A673 (cell line): ENCODE measurements around the gene CUEDC2. TPM values are rescaled to one million over a fixed set of nuclear protein-coding genes. Genes with fewer than 3 reads are reported as not detected.

ENCODE experiments used
- Bru-seq: library from RNA; stranded (reverse); fragments of 400-500 nt; gene quantifications from one replicate; lab custom pipeline; 2021; lab: Mats Ljungman, UMichigan
- BruChase-seq, 2 experiments: library from RNA; stranded (reverse); fragments of 400-500 nt; gene quantifications; one replicate each; lab custom pipeline; 2021; lab: Mats Ljungman, UMichigan
- BruUV-seq: library from RNA; stranded (reverse); fragments of 400-500 nt; replicated peaks from 2 replicates; lab custom pipeline; 2021; lab: Mats Ljungman, UMichigan
- CTCF ChIA-PET: fragments of 300-600 bp; sonication (Branson Sonifier 250); formaldehyde crosslinking; loops from one replicate; lab custom pipeline; 2022; ENCODE audit warnings: antibody characterized with exemption; lab: Charles Lee
- POLR2A ChIA-PET: fragments of 300-600 bp; sonication (Branson Sonifier 250); formaldehyde crosslinking; loops from one replicate; lab custom pipeline; 2022; ENCODE audit warnings: antibody characterized with exemption; ENCODE audit not compliant: low non-redundant PET; lab: Charles Lee
- DNase-seq: peaks from one replicate; pipeline ENCODE4 v3.0.0-alpha.2; 2015; ENCODE audit warnings: low spot score
- H3K27ac ChIP-seq: fragments of 200-600 bp; sonication (generic); 2 replicates; pipeline ENCODE4 v1.5.1; 2016; ENCODE audit warnings: mixed run types, low read depth, mild to moderate bottlenecking, mixed read lengths, antibody characterized with exemption, low read length; ENCODE audit not compliant: poor library complexity, severe bottlenecking
- H3K27me3 ChIP-seq: fragments of 200-600 bp; sonication (generic); replicated peaks from 2 replicates; pipeline ENCODE4 v1.6.1; 2017; ENCODE audit warnings: mixed run types, low read depth, mild to moderate bottlenecking, mixed read lengths, antibody characterized with exemption, low read length; ENCODE audit not compliant: insufficient read depth, poor library complexity
- H3K36me3 ChIP-seq: fragments of 200-600 bp; sonication (generic); 2 replicates; pipeline ENCODE4 v1.6.1; 2016; ENCODE audit warnings: mixed run types, mild to moderate bottlenecking, mixed read lengths, antibody characterized with exemption, low read length; ENCODE audit not compliant: insufficient read depth, poor library complexity, severe bottlenecking
- H3K4me1 ChIP-seq: fragments of 200-600 bp; sonication (generic); 2 replicates; pipeline ENCODE4 v1.6.1; 2017; ENCODE audit warnings: mixed run types, mild to moderate bottlenecking, mixed read lengths, antibody characterized with exemption, low read length; ENCODE audit not compliant: insufficient read depth, poor library complexity, severe bottlenecking
- H3K4me3 ChIP-seq: fragments of 200-600 bp; sonication (generic); 2 replicates; pipeline ENCODE4 v1.5.1; 2016; ENCODE audit warnings: low read depth, mixed run types, mild to moderate bottlenecking, mixed read lengths, low read length; ENCODE audit not compliant: poor library complexity, severe bottlenecking
- H3K9me3 ChIP-seq: fragments of 200-600 bp; sonication (generic); 2 replicates; pipeline ENCODE4 v1.6.1; 2016; ENCODE audit warnings: mixed run types, low read depth, mild to moderate bottlenecking, mixed read lengths, antibody characterized with exemption, low read length; ENCODE audit not compliant: poor library complexity, severe bottlenecking
- EZH2 ChIP-seq: fragments of 200-600 bp; sonication (generic); IDR thresholded peaks from 2 replicates; pipeline ENCODE4 v1.6.1; 2017; ENCODE audit warnings: borderline replicate concordance, low read depth, mild to moderate bottlenecking, mixed read lengths, antibody characterized with exemption, low read length; ENCODE audit not compliant: poor library complexity, severe bottlenecking
- intact Hi-C: fragments of 100-400 bp; cut with micrococcal nuclease; formaldehyde crosslinking; loops from one replicate; pipeline ENCODE4 v1.10.0; 2022; ENCODE audit not compliant: unreplicated experiment
- long read RNA-seq: library from polyadenylated mRNA; stranded (forward); transcript quantifications from one replicate; pipeline ENCODE4 v2.0.0, GENCODE V29; 2022
- total RNA-seq: library from RNA; stranded (reverse); gene quantifications from 2 replicates; pipeline ENCODE4 v1.2.3, GENCODE V29; 2021
- TF ChIP-seq, protein P1 (sequence below): fragments of 300-800, 200-600 bp; sonication (generic); conservative IDR thresholded peaks from 2 replicates; pipeline ENCODE4 v1.5.1; 2017; ENCODE audit warnings: low read depth, mild to moderate bottlenecking, antibody characterized with exemption, low read length, moderate library complexity, mixed read lengths

The CUEDC2 gene, protein sequence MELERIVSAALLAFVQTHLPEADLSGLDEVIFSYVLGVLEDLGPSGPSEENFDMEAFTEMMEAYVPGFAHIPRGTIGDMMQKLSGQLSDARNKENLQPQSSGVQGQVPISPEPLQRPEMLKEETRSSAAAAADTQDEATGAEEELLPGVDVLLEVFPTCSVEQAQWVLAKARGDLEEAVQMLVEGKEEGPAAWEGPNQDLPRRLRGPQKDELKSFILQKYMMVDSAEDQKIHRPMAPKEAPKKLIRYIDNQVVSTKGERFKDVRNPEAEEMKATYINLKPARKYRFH
- total RNA-seq (63.7 and 72.1 TPM in 2 replicates), Bru-seq, nascent RNA (percentile 69 among the genes with signal in this experiment), BruChase-seq, experiment 1, labeled RNA remaining after a 2-hour chase (percentile 65 among the genes with signal in this experiment), BruChase-seq, experiment 2, labeled RNA remaining after a 6-hour chase (percentile 84 among the genes with signal in this experiment)
- long read RNA-seq, transcript CUEDC2-201 (9 exons, 1,191 nt), result major isoform, 123 of 149 reads
- long read RNA-seq, partial matches to known transcripts, result 5 of 149 reads
- long read RNA-seq, other reads (novel, unspliced or antisense), result 21 of 149 reads

DNA sequence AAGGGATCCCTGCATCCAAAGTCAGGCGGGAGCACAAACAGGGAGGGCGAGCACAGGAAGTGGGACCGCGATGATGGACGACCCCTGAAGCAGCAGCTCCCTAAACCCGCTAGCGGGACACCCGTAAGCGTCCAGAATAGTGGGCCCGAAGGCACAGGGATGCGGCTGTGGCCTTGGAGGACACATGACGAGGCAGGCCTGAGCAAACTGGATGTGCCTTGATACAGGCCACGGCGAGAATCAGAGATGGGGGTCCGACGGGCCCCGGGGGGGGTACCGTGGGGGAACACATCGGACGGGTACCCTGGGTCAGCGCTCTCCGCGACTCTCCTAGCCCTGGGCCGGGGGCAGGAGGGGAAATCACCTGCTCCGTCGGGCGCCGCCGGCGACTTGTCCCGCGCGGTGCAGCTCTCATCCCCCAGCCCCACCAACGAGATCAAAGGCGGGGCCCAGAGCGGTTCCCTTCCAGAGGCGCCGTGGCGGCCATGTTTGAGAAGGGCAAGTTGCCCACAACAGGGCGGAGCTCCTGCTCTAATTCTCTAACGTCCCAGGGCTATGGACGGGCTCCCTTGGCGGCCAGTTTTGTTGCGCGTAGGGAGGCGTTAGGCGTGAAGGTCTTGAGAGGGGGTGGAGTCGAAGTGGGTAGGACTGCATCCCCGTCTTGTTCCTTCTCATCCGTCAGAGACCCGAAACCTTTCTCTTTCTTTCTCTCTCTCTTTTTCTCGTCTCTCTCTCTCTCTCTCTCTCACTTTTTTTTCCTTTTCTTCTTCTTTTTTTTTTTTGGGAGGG lies at the start of gene CUEDC2:
CUEDC2 (minus strand) TSS at position 413 of the 789 bp plus-strand sequence. CDS start 7,386 bp downstream, outside the sequence.
- TF ChIP-seq, protein P1, sequence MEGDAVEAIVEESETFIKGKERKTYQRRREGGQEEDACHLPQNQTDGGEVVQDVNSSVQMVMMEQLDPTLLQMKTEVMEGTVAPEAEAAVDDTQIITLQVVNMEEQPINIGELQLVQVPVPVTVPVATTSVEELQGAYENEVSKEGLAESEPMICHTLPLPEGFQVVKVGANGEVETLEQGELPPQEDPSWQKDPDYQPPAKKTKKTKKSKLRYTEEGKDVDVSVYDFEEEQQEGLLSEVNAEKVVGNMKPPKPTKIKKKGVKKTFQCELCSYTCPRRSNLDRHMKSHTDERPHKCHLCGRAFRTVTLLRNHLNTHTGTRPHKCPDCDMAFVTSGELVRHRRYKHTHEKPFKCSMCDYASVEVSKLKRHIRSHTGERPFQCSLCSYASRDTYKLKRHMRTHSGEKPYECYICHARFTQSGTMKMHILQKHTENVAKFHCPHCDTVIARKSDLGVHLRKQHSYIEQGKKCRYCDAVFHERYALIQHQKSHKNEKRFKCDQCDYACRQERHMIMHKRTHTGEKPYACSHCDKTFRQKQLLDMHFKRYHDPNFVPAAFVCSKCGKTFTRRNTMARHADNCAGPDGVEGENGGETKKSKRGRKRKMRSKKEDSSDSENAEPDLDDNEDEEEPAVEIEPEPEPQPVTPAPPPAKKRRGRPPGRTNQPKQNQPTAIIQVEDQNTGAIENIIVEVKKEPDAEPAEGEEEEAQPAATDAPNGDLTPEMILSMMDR, result 0 out of 2 replicates have a peak, but pooled peaks have one; percentile 19
- no peak for TF ChIP-seq EZH2
- DNase-seq, result peak; percentile 99
- H3K27me3 ChIP-seq, result no peaks in the 10 kb centered on the region
- H3K4me1 ChIP-seq, result peaks cover 13% of the 10 kb centered on the region
- ChIA-PET POLR2A (interaction anchor here (0.5 to 1.0 kb wide), 4 partner anchors 9 to 70 kb away, joined by 3 to 4 read pairs (median 4); partner anchors contain the start of gene ACTR1A), CTCF (interaction anchor here (1.0 kb wide), 2 partner anchors 10 to 151 kb away, joined by 3 read pairs; no protein-coding TSS in a partner anchor)
- H3K4me3 ChIP-seq, result peak within 1 kb of the TSS; percentile 97
- H3K27ac ChIP-seq, result peak within 1 kb of the TSS; percentile 86
- intact Hi-C loops, result no loop called here
- BruUV-seq, result no TSS peak
- no peaks in the 10 kb centered on the region for H3K9me3 ChIP-seq
- H3K36me3 ChIP-seq, result no peaks in the 10 kb centered on the region

DNA sequence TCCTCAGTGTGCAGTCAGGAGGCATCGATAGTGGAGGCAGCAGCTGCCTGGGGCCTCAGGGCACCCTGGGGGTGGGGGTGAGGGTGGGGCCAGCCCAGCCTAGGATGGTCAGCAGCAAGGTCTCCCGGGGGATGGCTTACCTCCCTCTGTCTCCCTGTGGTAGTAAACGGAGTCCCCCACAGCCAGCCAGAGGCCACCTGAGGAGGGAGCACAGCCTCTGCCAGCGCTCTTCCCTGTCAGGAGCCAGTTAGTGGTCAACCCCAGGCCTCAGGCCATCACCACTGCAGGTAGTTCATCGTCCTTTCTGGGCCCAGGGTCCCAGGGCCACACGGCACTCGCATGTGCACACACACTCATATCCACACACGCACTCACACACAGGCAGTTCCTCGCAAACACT lies 48.0 kb upstream of the CUEDC2 start:
- BruUV-seq, result no TSS peak

More for the DNA sequence above, 48.0 kb upstream of the CUEDC2 start:
- no peak overlapping the region for H3K27ac ChIP-seq
- DNase-seq, result no peak
- no peaks in the 10 kb centered on the region for H3K4me1 ChIP-seq
- H3K27me3 ChIP-seq, result no peaks in the 10 kb centered on the region
- H3K36me3 ChIP-seq, result peaks cover 65% of the 10 kb centered on the region
- H3K9me3 ChIP-seq, result no peaks in the 10 kb centered on the region
- H3K4me3 ChIP-seq, result no peak overlapping the region
- TF ChIP-seq, protein P1, result no peak
- TF ChIP-seq EZH2, result no peak
- CTCF ChIA-PET, result no interaction called here
- intact Hi-C loops, result loop anchor here (5.0 kb wide), 1 partner anchor 102 kb away; no protein-coding TSS in a partner anchor
- POLR2A ChIA-PET, result no interaction called here
